Astrocyte (in vitro differentiated cells and primary cell): ENCODE measurements around the gene ZNF467.

ENCODE experiments used
- EZH2 ChIP-seq: IDR thresholded peaks from 2 replicates; pipeline ENCODE4 v1.6.1; 2012; ENCODE audit warnings: mild to moderate bottlenecking, low read length, inconsistent platforms; ENCODE audit not compliant: insufficient read depth
- TF ChIP-seq, protein P1 (sequence below): IDR thresholded peaks from 2 replicates; pipeline ENCODE4 v1.5.1; 2011; ENCODE audit warnings: low read depth, mild to moderate bottlenecking, inconsistent platforms, low read length, moderate library complexity; ENCODE audit not compliant: insufficient read depth

DNA sequence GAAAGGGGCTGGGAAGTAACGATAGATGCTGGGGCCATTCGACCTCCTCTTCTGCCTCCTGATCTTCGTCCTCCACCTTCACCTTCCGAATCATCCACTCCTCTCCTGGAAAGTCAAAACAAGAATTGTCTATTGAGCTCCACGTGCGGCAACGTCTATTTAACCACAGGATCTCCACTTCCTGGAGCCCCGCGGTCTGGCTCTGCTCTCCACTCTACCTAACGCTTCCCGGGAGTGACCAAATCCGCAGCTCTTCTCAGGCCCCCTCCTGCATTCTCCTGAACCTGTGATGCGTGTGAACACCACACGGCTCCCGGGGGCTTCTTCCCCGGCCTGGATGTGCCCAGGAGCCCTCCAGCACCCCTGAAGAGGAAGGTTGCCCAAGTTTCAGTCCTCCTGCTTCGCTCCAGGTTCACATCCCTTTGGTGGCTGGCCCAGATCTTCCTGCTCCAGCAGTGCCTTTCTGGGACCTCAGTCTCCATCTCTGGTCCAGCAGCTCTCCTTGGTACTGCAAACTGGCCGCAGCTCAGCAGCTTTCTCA is 7.2 kb downstream of the ZNF467 start:
- TF ChIP-seq, protein P1, sequence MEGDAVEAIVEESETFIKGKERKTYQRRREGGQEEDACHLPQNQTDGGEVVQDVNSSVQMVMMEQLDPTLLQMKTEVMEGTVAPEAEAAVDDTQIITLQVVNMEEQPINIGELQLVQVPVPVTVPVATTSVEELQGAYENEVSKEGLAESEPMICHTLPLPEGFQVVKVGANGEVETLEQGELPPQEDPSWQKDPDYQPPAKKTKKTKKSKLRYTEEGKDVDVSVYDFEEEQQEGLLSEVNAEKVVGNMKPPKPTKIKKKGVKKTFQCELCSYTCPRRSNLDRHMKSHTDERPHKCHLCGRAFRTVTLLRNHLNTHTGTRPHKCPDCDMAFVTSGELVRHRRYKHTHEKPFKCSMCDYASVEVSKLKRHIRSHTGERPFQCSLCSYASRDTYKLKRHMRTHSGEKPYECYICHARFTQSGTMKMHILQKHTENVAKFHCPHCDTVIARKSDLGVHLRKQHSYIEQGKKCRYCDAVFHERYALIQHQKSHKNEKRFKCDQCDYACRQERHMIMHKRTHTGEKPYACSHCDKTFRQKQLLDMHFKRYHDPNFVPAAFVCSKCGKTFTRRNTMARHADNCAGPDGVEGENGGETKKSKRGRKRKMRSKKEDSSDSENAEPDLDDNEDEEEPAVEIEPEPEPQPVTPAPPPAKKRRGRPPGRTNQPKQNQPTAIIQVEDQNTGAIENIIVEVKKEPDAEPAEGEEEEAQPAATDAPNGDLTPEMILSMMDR = no peak
- no peak for TF ChIP-seq EZH2
